ENCODE results near the gene ELMO1. TPM values are rescaled to one million over a fixed set of nuclear protein-coding genes. Genes with fewer than 3 reads are reported as not detected.

The ELMO1 gene
- total RNA-seq, 1 donor from 2014 or later = 151 TPM

GRCh38 chr7:37416378-37417106, 32.1 kb downstream of the ELMO1 start:
- H3K27ac Mint-ChIP-seq (ENCODE audit: unreplicated experiment) = peak overlapping the region; percentile 30
- no peak for DNase-seq (ENCODE audit: low spot score)
- TF ChIP-seq, protein P1, sequence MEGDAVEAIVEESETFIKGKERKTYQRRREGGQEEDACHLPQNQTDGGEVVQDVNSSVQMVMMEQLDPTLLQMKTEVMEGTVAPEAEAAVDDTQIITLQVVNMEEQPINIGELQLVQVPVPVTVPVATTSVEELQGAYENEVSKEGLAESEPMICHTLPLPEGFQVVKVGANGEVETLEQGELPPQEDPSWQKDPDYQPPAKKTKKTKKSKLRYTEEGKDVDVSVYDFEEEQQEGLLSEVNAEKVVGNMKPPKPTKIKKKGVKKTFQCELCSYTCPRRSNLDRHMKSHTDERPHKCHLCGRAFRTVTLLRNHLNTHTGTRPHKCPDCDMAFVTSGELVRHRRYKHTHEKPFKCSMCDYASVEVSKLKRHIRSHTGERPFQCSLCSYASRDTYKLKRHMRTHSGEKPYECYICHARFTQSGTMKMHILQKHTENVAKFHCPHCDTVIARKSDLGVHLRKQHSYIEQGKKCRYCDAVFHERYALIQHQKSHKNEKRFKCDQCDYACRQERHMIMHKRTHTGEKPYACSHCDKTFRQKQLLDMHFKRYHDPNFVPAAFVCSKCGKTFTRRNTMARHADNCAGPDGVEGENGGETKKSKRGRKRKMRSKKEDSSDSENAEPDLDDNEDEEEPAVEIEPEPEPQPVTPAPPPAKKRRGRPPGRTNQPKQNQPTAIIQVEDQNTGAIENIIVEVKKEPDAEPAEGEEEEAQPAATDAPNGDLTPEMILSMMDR (IDR thresholded peaks at IDR 0.05; ENCODE audit: unreplicated experiment) = no peak
- H3K9me3 Mint-ChIP-seq (ENCODE audit: unreplicated experiment) = no peaks in the 10 kb centered on the region
- peaks cover 1% of the 10 kb centered on the region for H3K27me3 Mint-ChIP-seq (ENCODE audit: unreplicated experiment)
- H3K36me3 Mint-ChIP-seq (ENCODE audit: low read depth, unreplicated experiment) = peaks cover 30% of the 10 kb centered on the region
- H3K4me1 Mint-ChIP-seq (ENCODE audit: unreplicated experiment) = peaks cover 45% of the 10 kb centered on the region
- peak overlapping the region; percentile 48 for H3K4me3 Mint-ChIP-seq (ENCODE audit: unreplicated experiment)

GRCh38 chr7:37415629-37416028, 33.0 kb downstream of the ELMO1 start:
- Mint-ChIP-seq H3K4me3 (ENCODE audit: unreplicated experiment) (no peak overlapping the region), H3K4me1 (ENCODE audit: unreplicated experiment) (peaks cover 44% of the 10 kb centered on the region), H3K27me3 (ENCODE audit: unreplicated experiment) (peaks cover 3% of the 10 kb centered on the region), H3K36me3 (ENCODE audit: low read depth, unreplicated experiment) (peaks cover 30% of the 10 kb centered on the region), H3K9me3 (ENCODE audit: unreplicated experiment) (no peaks in the 10 kb centered on the region), H3K27ac (ENCODE audit: unreplicated experiment) (no peak overlapping the region)
- DNase-seq (ENCODE audit: low spot score) = no peak
- TF ChIP-seq, protein P1 (IDR thresholded peaks at IDR 0.05; ENCODE audit: unreplicated experiment) = no peak

GRCh38 chr7:37414352-37414983, 34.2 kb downstream of the ELMO1 start:
- TF ChIP-seq, protein P1 (IDR thresholded peaks at IDR 0.05; ENCODE audit: unreplicated experiment) = no peak
- Mint-ChIP-seq H3K4me3 (ENCODE audit: unreplicated experiment) (no peak overlapping the region), H3K36me3 (ENCODE audit: low read depth, unreplicated experiment) (peaks cover 30% of the 10 kb centered on the region)

GRCh38 chr7:37411444-37412034, 37.1 kb downstream of the ELMO1 start:
- Mint-ChIP-seq H3K27me3 (ENCODE audit: unreplicated experiment) (peaks cover 2% of the 10 kb centered on the region), H3K27ac (ENCODE audit: unreplicated experiment) (peak overlapping the region; percentile 70), H3K36me3 (ENCODE audit: low read depth, unreplicated experiment) (peaks cover 19% of the 10 kb centered on the region), H3K4me3 (ENCODE audit: unreplicated experiment) (no peak overlapping the region), H3K4me1 (ENCODE audit: unreplicated experiment) (peaks cover 50% of the 10 kb centered on the region), H3K9me3 (ENCODE audit: unreplicated experiment) (no peaks in the 10 kb centered on the region)
- no peak for DNase-seq (ENCODE audit: low spot score)
- TF ChIP-seq, protein P1 (IDR thresholded peaks at IDR 0.05; ENCODE audit: unreplicated experiment) = no peak

More at GRCh38 chr7:37414352-37414983, 34.2 kb downstream of the ELMO1 start:
- DNase-seq (ENCODE audit: low spot score) = no peak
- Mint-ChIP-seq H3K27me3 (ENCODE audit: unreplicated experiment) (peaks cover 3% of the 10 kb centered on the region), H3K9me3 (ENCODE audit: unreplicated experiment) (no peaks in the 10 kb centered on the region), H3K4me1 (ENCODE audit: unreplicated experiment) (peaks cover 47% of the 10 kb centered on the region), H3K27ac (ENCODE audit: unreplicated experiment) (no peak overlapping the region)

Data from endothelial cell (in vitro differentiated cells).